ENCODE measurements around the gene ALKBH7.

ALKBH7 gene

GRCh38 chr19:6402058-6402457 lies 29.5 kb downstream of the ALKBH7 start:
- FAIRE-seq (no peak), DNase-seq (ENCODE audit: insufficient read length, low spot score) (no peak)
- TF ChIP-seq POLR2A (IDR thresholded peaks at IDR 0.05; ENCODE audit: low read depth, low read length), result no peak

GRCh38 chr19:6402837-6403608 lies 30.4 kb downstream of the ALKBH7 start:
- no peak for FAIRE-seq
- DNase-seq (ENCODE audit: insufficient read length, low spot score), result no peak
- no peak for TF ChIP-seq POLR2A (IDR thresholded peaks at IDR 0.05; ENCODE audit: low read depth, low read length)

- FAIRE-seq, result no peak
- TF ChIP-seq POLR2A (IDR thresholded peaks at IDR 0.05; ENCODE audit: low read depth, low read length), result no peak
These were observed 33.8 kb downstream of the ALKBH7 start for GRCh38 chr19:6406401-6406800.

GRCh38 chr19:6409346-6409745 lies 36.8 kb downstream of the ALKBH7 start:
- DNase-seq (ENCODE audit: insufficient read length, low spot score) (no peak), FAIRE-seq (no peak)
- no peak for TF ChIP-seq POLR2A (IDR thresholded peaks at IDR 0.05; ENCODE audit: low read depth, low read length)

More at GRCh38 chr19:6406401-6406800, 33.8 kb downstream of the ALKBH7 start:
- DNase-seq (ENCODE audit: insufficient read length, low spot score), result no peak

- FAIRE-seq, result no peak
- TF ChIP-seq POLR2A (IDR thresholded peaks at IDR 0.05; ENCODE audit: low read depth, low read length), result no peak
- DNase-seq (ENCODE audit: insufficient read length, low spot score), result no peak
These were observed 39.5 kb downstream of the ALKBH7 start for GRCh38 chr19:6412061-6412446.

GRCh38 chr19:6412447-6413091 lies 40.0 kb downstream of the ALKBH7 start:
- DNase-seq (ENCODE audit: insufficient read length, low spot score) (peak; percentile 56), FAIRE-seq (no peak)
- no peak for TF ChIP-seq POLR2A (IDR thresholded peaks at IDR 0.05; ENCODE audit: low read depth, low read length)

GRCh38 chr19:6413291-6413690 lies 40.7 kb downstream of the ALKBH7 start:
- DNase-seq (ENCODE audit: insufficient read length, low spot score) (no peak), FAIRE-seq (no peak)
- no peak for TF ChIP-seq POLR2A (IDR thresholded peaks at IDR 0.05; ENCODE audit: low read depth, low read length)

- DNase-seq (ENCODE audit: insufficient read length, low spot score) (no peak), FAIRE-seq (no peak)
- no peak for TF ChIP-seq POLR2A (IDR thresholded peaks at IDR 0.05; ENCODE audit: low read depth, low read length)
These were observed 41.4 kb downstream of the ALKBH7 start for GRCh38 chr19:6413721-6414643.

GRCh38 chr19:6414793-6415590 lies 42.4 kb downstream of the ALKBH7 start:
- DNase-seq (ENCODE audit: insufficient read length, low spot score) (no peak), FAIRE-seq (no peak)
- TF ChIP-seq POLR2A (IDR thresholded peaks at IDR 0.05; ENCODE audit: low read depth, low read length), result no peak

GRCh38 chr19:6415591-6416190 lies 43.1 kb downstream of the ALKBH7 start:
- no peak for FAIRE-seq
- TF ChIP-seq POLR2A (IDR thresholded peaks at IDR 0.05; ENCODE audit: low read depth, low read length), result no peak
- DNase-seq (ENCODE audit: insufficient read length, low spot score), result no peak

GRCh38 chr19:6416658-6417405 lies 44.2 kb downstream of the ALKBH7 start:
- DNase-seq (ENCODE audit: insufficient read length, low spot score), result no peak
- TF ChIP-seq POLR2A (IDR thresholded peaks at IDR 0.05; ENCODE audit: low read depth, low read length), result no peak
- no peak for FAIRE-seq
